ENCODE results near the gene CACNB1.

Gene CACNB1

GRCh38 chr17:39204245-39204644 lies 6.8 kb upstream of the CACNB1 start:
- in situ Hi-C loops (cut with MboI; ENCODE audit: low sequenced_read_pairs): no loop called here

- in situ Hi-C loops (cut with MboI; ENCODE audit: low sequenced_read_pairs): no loop called here
These were observed 3.6 kb upstream of the CACNB1 start for GRCh38 chr17:39200957-39201510.

DNA sequence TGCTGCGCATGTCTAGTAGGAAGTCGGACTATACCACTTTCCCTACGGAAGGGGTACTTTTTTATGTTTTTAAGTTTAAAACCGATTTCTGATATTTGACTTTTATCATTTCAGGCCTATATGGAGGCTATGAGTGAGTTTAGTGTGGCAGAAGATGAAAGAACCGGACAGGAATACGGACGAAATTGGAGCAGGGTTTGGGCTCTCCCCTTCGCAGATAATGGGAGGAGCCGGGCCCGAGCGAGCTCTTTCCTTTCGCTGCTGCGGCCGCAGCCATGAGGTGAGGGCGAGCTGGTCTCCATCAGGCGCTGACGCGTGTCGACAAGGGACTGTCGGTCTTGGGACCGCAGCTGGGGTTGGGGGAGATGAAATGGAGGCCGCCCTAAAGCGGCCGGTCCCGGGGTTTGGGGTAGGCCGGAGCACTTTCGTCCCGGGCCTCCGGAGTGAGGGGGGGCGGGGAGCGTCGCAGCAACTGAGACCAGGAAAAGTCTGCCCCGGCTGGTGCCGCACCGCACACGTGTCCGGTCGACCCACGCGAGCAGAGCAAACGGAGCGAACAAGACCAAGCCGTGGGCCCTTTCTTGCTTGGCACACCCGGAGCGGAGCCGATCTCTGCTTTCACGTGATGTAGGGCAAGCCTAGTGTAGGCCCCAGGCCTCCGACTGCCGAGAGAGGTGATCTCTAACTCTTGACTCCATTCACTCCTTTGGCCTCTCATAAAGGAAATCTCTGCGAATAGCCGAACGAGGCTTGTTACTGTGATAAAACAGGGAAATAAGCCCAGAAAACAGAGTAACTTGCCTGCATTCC lies 2.8 kb upstream of the CACNB1 start, which contains the start of gene RPL19:
TSS of gene RPL19 (plus strand) at position 214 of the 810 bp plus-strand sequence. CDS start at position 276, 62 bp downstream.
- in situ Hi-C loops (cut with MboI; ENCODE audit: low sequenced_read_pairs): no loop called here

- in situ Hi-C loops (cut with MboI; ENCODE audit: low sequenced_read_pairs): no loop called here
These were observed 2.3 kb upstream of the CACNB1 start for GRCh38 chr17:39199820-39200069.

GRCh38 chr17:39198186-39198566 lies 707 bp upstream of the CACNB1 start:
- in situ Hi-C loops (cut with MboI; ENCODE audit: low sequenced_read_pairs): no loop called here

DNA sequence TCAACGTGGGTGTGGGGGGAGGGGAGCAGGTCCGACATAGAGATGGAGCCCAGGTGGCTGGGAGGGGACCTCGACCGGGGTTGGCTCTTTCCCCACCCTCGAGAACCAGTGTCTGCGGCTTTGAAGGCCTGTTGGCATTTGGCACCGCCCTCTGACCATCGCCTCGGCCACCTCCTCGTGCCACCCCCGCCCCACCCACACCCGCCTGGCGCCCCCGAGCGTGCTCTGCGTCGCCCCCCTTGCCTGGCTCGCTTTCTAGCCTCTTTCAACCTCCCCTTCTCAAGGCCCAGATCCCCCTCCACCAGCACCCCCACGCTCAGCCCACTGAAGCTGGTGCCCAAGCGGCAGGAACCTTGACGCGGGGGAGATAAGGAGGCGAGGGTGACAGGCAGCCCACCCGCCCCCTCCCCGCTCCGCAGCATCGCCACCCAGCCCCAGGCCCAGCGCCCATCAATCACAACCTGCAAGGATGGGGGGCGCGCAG lies 619 bp downstream of the CACNB1 start:
- in situ Hi-C loops (cut with MboI; ENCODE audit: low sequenced_read_pairs): no loop called here

- in situ Hi-C loops (cut with MboI; ENCODE audit: low sequenced_read_pairs): no loop called here
These were observed 1.1 kb downstream of the CACNB1 start for GRCh38 chr17:39196241-39196807.

GRCh38 chr17:39195568-39196160 lies 1.8 kb downstream of the CACNB1 start:
- in situ Hi-C loops (cut with MboI; ENCODE audit: low sequenced_read_pairs): no loop called here

- in situ Hi-C loops (cut with MboI; ENCODE audit: low sequenced_read_pairs): no loop called here
These were observed 2.4 kb downstream of the CACNB1 start for GRCh38 chr17:39194985-39195524.

DNA sequence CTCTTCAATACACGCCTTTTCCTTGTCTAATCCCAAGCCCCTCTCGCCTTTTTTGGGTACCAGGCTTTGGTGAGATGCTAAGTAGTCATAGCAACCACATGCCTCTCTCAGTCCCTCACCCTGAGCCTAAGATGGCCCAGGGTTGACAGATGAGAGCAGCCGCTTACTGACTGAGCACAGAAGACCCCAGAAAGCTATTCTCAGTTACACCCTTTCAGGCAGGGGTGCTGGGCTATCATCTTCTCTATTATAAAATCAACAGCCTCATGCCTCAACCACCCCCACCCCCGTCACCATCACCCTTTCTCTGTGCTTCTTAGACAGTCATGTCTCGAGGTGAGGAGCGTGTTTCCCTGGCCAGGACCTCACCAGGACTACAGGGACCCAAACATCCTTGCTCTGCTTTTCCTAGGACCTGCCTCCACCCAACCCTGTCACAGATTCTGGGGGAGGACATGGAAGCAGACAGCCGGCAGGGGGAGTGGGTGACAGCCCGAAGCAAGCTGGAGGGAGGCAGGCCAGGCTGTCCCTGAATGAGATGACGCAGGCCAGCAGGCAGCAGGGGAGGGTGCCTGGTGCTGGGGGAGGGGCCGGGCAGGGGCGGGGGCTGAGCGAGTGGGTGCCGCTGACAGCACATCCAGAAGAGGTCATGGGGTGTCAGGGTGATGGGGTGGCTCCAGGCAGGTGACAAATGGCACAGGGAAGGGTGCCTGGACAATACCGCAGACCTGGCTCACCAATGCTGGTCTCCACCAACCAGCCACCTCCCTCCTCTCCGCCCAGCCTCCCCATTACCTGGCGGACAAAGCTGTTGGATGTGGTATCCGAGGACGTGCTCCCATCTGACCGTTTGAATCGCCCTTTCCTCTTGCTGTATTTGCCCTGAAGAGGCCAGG lies 3.1 kb downstream of the CACNB1 start:
- in situ Hi-C loops (cut with MboI; ENCODE audit: low sequenced_read_pairs): no loop called here

GRCh38 chr17:39193346-39193745 lies 4.1 kb downstream of the CACNB1 start:
- in situ Hi-C loops (cut with MboI; ENCODE audit: low sequenced_read_pairs): no loop called here

DNA sequence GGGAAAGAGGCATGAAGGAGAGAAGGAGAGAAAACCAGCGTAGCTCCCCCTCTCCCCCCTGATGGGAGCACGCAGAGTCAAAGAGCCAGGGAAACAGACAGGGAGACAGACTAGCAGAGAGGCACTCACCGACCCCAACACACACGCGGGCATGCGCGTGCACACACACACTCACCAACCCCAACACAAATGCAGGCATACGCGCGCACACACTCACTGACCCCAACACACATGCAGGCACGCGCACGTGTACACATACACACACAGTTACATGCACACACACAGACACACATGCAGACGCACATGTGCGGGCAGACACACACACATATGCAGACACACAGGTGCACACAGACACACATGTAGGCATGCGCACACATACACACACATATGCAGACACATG lies 4.6 kb downstream of the CACNB1 start:
- in situ Hi-C loops (cut with MboI; ENCODE audit: low sequenced_read_pairs): no loop called here

GRCh38 chr17:39191750-39192510 lies 5.5 kb downstream of the CACNB1 start:
- in situ Hi-C loops (cut with MboI; ENCODE audit: low sequenced_read_pairs): no loop called here

DNA sequence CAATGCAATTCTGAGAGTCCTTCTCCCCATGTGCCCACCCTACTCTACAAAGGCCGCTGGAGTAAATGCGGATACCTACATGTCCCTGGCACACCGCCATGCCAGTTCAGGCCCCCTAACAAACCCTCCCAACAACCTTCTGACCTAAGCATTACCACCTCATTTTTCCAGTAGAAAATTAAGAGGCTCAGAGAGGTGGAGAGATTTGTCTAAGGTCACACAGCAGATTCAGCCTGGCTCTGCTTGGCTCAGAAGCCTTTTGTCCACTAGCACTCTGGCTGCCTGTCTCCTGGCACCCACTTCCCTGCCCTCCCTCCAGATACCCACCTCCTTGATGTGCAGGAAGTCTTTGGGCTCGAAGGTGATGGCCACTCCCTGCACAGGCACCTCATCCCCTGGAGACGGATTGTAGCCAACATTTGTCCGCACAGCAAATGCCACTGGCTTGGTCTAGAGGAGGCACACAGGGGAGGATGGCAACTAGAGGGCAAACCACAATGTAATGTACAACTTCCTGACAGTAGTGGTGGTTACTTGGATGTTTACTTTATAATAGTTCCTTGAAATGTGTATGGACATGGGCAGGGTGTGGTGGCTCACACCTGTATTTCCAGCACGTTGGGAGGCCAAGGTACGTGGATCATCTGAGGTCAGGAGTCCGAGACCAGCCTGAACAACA lies 10.2 kb downstream of the CACNB1 start:
- in situ Hi-C loops (cut with MboI; ENCODE audit: low sequenced_read_pairs): no loop called here

- in situ Hi-C loops (cut with MboI; ENCODE audit: low sequenced_read_pairs): no loop called here
These were observed 10.9 kb downstream of the CACNB1 start for GRCh38 chr17:39186481-39187002.

DNA sequence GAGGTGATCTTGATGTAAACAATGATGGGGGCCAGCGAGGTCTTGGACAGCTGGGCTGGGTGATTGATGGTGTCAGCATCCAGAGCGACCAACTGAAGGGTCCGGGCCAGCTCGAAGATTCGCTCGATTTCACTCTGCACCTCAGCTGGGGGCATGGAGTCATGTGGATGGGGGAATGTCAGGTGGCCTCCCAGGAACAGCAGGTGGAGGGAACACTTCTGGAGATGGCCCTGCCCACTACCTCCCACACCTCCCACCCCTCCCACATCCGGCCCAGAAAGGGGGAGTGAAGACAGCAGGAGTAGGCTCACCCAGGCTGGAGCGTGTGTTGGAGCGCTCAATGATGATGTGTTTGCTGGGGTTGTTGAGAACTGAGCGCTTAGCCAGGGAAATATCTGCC lies 13.7 kb downstream of the CACNB1 start:
- in situ Hi-C loops (cut with MboI; ENCODE audit: low sequenced_read_pairs): no loop called here

- in situ Hi-C loops (cut with MboI; ENCODE audit: low sequenced_read_pairs): no loop called here
These were observed 14.4 kb downstream of the CACNB1 start for GRCh38 chr17:39183045-39183444.

- in situ Hi-C loops (cut with MboI; ENCODE audit: low sequenced_read_pairs): no loop called here
These were observed 16.2 kb downstream of the CACNB1 start for GRCh38 chr17:39181303-39181702.

DNA sequence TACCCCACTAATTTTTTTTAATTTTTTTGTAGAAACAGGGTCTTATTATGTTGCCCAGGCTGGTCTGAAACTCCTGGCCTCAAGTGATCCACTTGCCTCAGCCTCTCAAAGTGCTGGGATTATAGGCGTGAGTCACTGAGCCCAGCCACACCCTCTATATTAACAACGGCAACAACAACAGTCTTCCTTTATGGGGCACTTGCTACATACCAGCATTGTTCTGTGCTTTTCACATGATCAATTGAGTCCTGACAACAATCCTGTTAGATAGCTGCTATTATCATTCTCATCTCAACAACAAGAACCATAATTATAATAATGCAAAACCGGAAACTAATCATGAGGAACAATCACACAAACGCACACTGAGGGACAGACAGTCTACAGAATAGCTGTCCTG lies 18.9 kb downstream of the CACNB1 start:
- in situ Hi-C loops (cut with MboI; ENCODE audit: low sequenced_read_pairs): no loop called here

All from hTERT RPE-1 (cell line).